Measurements from ENCODE around the gene ZNF800. TPM values are rescaled to one million over a fixed set of nuclear protein-coding genes. Genes with fewer than 3 reads are reported as not detected.
A peak's percentile ranks its signal among the peaks of the same experiment; 100 is the strongest.

Gene ZNF800
- total RNA-seq, 2 experiments from 2014 or later, result 73.9 to 78.9 TPM

- Mint-ChIP-seq H3K27ac (peak overlapping the region; percentile 58), H3K36me3 (ENCODE audit: low read depth) (peaks cover 80% of the 10 kb centered on the region), H3K27me3 (no peaks in the 10 kb centered on the region), H3K4me1 (ENCODE audit: low read depth) (peaks cover 81% of the 10 kb centered on the region), H3K4me3 (no peak overlapping the region), H3K9me3 (no peaks in the 10 kb centered on the region)
- Histone ChIP-seq H3K27ac (ENCODE audit: low read depth in 1 of 2, low read length in 2 of 2) (no peak overlapping the region), H3K4me1 (ENCODE audit: insufficient read depth, low read length) (no peaks in the 10 kb centered on the region), H3K27me3 (ENCODE audit: control insufficient read depth in 1 of 2, insufficient read depth in 2 of 2, low read length in 2 of 2) (no peaks in the 10 kb centered on the region), H3K9me3 (ENCODE audit: control insufficient read depth in 1 of 2, insufficient read depth in 1 of 2, low read length in 2 of 2) (no peaks in the 10 kb centered on the region), H3K36me3 (ENCODE audit: insufficient read depth, low read length) (peaks cover 53% of the 10 kb centered on the region), H3K4me3 (ENCODE audit: low read length) (no peak overlapping the region)
- intact Hi-C loops (cut with DNase I, micrococcal nuclease), result no loop called here
- TF ChIP-seq CTCF (IDR thresholded peaks at IDR 0.05), result no peak
- ChIA-PET CTCF (interaction anchor here (1.0 kb wide), 1 partner anchor 30 kb away, joined by 3 read pairs; no protein-coding TSS in a partner anchor), POLR2A (interaction anchor here (0.9 to 1.4 kb wide), 2 partner anchors 14 to 15 kb away, joined by 3 to 5 read pairs; partner anchors contain the start of gene ZNF800)
- no peak for ATAC-seq (ENCODE audit: poor library complexity)
- DNase-seq, result no peak
Observed at GRCh38 chr7:127377425-127377824, 15.1 kb downstream of the ZNF800 start.

- H3K4me1 Mint-ChIP-seq (ENCODE audit: low read depth), result peaks cover 69% of the 10 kb centered on the region
- CTCF ChIA-PET, result interaction anchor here (1.0 kb wide), 1 partner anchor 28 kb away, joined by 4 read pairs; no protein-coding TSS in a partner anchor
- no peak overlapping the region for H3K4me3 Mint-ChIP-seq
- Histone ChIP-seq H3K27ac (ENCODE audit: low read depth in 1 of 2, low read length in 2 of 2) (no peak overlapping the region), H3K4me3 (ENCODE audit: low read length) (no peak overlapping the region), H3K9me3 (ENCODE audit: control insufficient read depth in 1 of 2, insufficient read depth in 1 of 2, low read length in 2 of 2) (no peaks in the 10 kb centered on the region), H3K36me3 (ENCODE audit: insufficient read depth, low read length) (peaks cover 62% of the 10 kb centered on the region), H3K4me1 (ENCODE audit: insufficient read depth, low read length) (no peaks in the 10 kb centered on the region), H3K27me3 (ENCODE audit: control insufficient read depth in 1 of 2, insufficient read depth in 2 of 2, low read length in 2 of 2) (no peaks in the 10 kb centered on the region)
- DNase-seq (no peak), ATAC-seq (ENCODE audit: poor library complexity) (no peak)
- H3K36me3 Mint-ChIP-seq (ENCODE audit: low read depth), result peaks cover 78% of the 10 kb centered on the region
- intact Hi-C loops (cut with DNase I, micrococcal nuclease), result loop anchor here in 1 of 2 experiments (2.0 kb wide), 1 partner anchor 15 kb away; no protein-coding TSS in a partner anchor
- POLR2A ChIA-PET, result interaction anchor here (0.9 kb wide), 1 partner anchor 17 kb away, joined by 5 read pairs; the partner anchor contains the start of gene ZNF800
- no peaks in the 10 kb centered on the region for H3K9me3 Mint-ChIP-seq
- no peaks in the 10 kb centered on the region for H3K27me3 Mint-ChIP-seq
- TF ChIP-seq CTCF (IDR thresholded peaks at IDR 0.05), result no peak
- no peak overlapping the region for H3K27ac Mint-ChIP-seq
Observed at GRCh38 chr7:127375631-127376030, 16.9 kb downstream of the ZNF800 start.

- intact Hi-C loops (cut with DNase I, micrococcal nuclease), result no loop called here
- H3K4me3 ChIP-seq (ENCODE audit: low read length), result no peak overlapping the region
- Mint-ChIP-seq H3K27me3 (no peaks in the 10 kb centered on the region), H3K27ac (peak overlapping the region; percentile 18), H3K36me3 (ENCODE audit: low read depth) (peaks cover 15% of the 10 kb centered on the region), H3K4me1 (ENCODE audit: low read depth) (peaks cover 49% of the 10 kb centered on the region), H3K4me3 (no peak overlapping the region), H3K9me3 (no peaks in the 10 kb centered on the region)
- no peak overlapping the region for H3K27ac ChIP-seq (ENCODE audit: low read depth in 1 of 2, low read length in 2 of 2)
- peaks cover 64% of the 10 kb centered on the region for H3K36me3 ChIP-seq (ENCODE audit: insufficient read depth, low read length)
- H3K4me1 ChIP-seq (ENCODE audit: insufficient read depth, low read length), result no peaks in the 10 kb centered on the region
- ChIA-PET POLR2A (interaction anchor here (1.4 to 6.9 kb wide), 2 partner anchors 15 to 24 kb away, joined by 5 to 33 read pairs; partner anchors contain the start of gene ZNF800), CTCF (interaction anchor here (2.6 kb wide), 1 partner anchor 20 kb away, joined by 8 read pairs; no protein-coding TSS in a partner anchor)
- DNase-seq, result no peak
- H3K9me3 ChIP-seq (ENCODE audit: control insufficient read depth in 1 of 2, insufficient read depth in 1 of 2, low read length in 2 of 2), result no peaks in the 10 kb centered on the region
- H3K27me3 ChIP-seq (ENCODE audit: control insufficient read depth in 1 of 2, insufficient read depth in 2 of 2, low read length in 2 of 2), result no peaks in the 10 kb centered on the region
- TF ChIP-seq CTCF (IDR thresholded peaks at IDR 0.05), result no peak
- ATAC-seq (ENCODE audit: poor library complexity), result no peak
Observed at GRCh38 chr7:127367679-127368078, 24.8 kb downstream of the ZNF800 start.

Measured in CD4-positive, alpha-beta T cell (primary cell).